ENCODE data around the gene CWF19L1.
A peak's percentile ranks its signal among the peaks of the same experiment; 100 is the strongest.

Gene CWF19L1

DNA sequence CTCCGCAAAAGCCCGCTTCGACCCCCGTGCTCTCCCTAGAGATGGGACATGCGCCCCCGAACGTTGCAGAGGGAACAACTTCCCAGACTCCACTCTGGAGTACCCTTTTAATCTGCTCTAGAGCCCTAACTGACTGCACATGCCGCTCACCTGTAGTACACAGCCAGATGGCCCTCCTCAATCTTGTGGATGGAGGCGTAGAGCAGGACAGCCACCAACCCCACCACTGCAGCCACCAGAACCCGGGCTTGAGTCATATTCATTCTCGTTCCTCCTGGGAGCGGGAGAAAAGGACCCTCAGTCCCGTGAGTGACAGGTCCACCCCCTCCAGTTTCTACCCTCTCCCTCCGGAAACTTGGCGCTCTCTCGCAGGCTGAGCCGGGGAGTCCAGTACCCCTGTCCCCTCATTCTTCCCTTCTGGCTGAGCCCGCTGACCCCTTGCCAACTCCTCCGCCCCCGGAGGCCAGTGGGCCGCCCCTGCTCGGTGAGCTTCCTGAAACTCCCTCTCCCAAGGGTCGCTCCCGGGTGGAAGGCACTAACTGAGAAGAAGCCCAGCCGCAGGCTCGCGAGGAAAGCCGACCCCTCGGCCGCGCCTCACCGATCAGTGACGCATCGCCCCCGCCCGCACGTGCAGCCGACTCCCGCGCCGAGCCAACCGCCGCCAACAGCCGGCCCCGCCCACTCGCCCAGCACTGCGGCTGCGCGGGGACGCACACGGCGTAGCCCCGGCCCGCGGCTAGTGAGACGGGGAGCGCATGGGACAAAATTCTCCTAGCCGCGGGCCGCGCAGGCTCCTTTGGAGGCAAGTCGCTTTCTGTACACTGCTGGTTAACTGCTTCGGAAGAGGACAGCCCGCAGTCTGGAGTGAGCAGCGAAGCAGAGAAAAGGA lies 81.8 kb downstream of the CWF19L1 start, which contains the start of gene ERLIN1:
Gene ERLIN1 (minus strand): TSS at position 666 of the 889 bp plus-strand sequence. CDS start 403 bp downstream, at position 263.
- DNase-seq (ENCODE audit: low read depth, low spot score) = peak; percentile 83

DNA sequence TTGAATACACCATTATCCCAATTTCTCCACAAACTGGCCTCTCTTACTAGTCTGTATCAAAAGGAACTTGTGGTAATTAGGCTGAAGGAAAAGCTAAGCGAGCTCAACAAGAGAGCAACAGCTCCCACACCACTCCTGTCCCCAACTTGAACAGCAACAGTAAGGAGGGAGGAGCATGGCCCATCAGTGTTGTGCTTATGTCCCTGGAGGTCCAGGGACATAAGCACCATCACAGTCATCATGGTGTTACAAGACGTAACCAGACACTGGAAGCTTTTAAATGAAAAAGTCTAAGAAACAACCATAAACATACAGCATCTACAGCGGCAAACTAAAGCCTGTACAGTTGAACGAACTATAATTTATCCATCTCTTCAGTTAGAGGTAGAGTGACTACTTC lies 82.6 kb downstream of the CWF19L1 start:
- peak; percentile 29 for DNase-seq (ENCODE audit: low read depth, low spot score)
- H3K4me3 ChIP-seq (ENCODE audit: low read length) = peak overlapping the region; percentile 98

More for the DNA sequence above, 81.8 kb downstream of the CWF19L1 start, which contains the start of gene ERLIN1:
- H3K4me3 ChIP-seq (ENCODE audit: low read length) = peak within 1 kb of the TSS; percentile 98

GRCh38 chr10:100184426-100184825 lies 83.0 kb downstream of the CWF19L1 start:
- peak overlapping the region; percentile 98 for H3K4me3 ChIP-seq (ENCODE audit: low read length)
- no peak for DNase-seq (ENCODE audit: low read depth, low spot score)

DNA sequence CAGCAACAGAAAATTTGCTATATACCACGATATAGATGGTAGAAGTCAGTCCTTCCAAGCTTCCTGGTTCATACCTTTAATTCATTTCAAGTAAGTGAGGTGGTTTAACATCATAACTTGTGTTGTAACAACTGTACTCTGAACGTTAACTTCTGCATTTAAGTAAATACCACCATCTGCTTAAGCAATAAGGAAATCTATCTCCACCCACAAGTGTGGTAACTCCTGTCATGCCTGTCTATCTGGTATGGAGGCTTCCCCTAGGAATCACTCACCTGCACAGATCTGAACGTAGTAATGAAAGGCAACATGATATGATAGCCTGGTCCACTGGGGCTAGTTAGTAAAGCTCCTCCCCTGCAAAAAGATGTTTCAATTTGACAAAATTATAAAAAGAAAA lies 84.0 kb downstream of the CWF19L1 start:
- peak; percentile 12 for DNase-seq (ENCODE audit: low read depth, low spot score)
- H3K4me3 ChIP-seq (ENCODE audit: low read length) = no peak overlapping the region; the same call in 1 of the 2 replicates

DNA sequence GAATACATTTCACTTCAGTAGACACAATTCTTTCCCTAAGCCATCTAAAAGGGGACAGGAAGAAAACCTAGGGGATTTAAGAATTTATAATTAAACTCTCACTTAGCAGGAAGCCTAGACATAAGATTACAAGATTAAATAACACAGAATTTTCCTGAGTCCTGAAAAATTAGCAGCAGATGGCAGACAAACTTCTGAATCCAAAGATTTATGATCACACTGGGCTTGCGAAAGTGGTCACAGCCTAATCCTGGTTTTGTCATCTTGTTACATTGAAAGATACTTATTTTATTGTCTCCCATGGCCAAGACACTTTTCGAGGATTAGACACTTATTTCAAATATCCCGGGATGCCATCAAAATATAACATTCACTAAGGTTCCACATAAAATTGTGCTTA lies 84.5 kb downstream of the CWF19L1 start:
- H3K4me3 ChIP-seq (ENCODE audit: low read length) = no peak overlapping the region

More for the DNA sequence above, 84.5 kb downstream of the CWF19L1 start:
- no peak for DNase-seq (ENCODE audit: low read depth, low spot score)
